ENCODE data around the gene SPNS3.

Gene SPNS3

DNA sequence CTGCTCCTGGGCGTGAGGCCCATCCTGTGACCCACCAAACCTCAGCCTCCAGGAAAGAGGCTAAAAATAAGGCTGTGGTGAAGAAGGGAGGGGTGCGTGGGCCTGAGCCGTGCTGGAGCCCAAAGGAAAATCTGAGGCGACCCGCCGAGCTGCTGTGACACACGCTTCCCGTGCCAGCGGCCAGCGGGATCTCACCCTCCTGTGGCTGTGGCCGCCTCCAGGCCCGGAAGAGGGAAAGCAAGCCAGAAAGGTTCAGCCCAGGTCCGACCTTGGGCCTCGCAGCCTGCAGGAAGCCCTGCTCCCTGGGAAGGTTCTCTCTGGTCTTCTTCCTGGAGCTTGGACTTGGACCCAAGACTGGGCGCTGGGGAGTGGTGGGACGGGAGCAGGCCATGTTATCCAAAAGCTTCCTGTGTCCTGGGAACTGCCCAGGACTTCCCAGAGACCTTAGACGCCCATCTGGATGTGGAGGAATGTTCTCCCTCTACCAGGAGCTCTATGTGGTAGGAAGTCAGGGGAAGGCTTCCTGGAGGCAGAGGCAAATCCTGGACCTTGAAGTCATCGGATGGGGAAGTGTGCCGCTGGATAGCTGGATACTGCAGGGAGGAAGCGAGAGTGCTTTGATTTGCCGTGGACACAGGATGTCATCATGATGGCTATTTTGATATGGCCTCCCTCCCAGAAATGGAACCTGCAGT lies 76.3 kb downstream of the SPNS3 start:
- DNase-seq (ENCODE audit: low spot score): no peak
- TF ChIP-seq, protein P1, sequence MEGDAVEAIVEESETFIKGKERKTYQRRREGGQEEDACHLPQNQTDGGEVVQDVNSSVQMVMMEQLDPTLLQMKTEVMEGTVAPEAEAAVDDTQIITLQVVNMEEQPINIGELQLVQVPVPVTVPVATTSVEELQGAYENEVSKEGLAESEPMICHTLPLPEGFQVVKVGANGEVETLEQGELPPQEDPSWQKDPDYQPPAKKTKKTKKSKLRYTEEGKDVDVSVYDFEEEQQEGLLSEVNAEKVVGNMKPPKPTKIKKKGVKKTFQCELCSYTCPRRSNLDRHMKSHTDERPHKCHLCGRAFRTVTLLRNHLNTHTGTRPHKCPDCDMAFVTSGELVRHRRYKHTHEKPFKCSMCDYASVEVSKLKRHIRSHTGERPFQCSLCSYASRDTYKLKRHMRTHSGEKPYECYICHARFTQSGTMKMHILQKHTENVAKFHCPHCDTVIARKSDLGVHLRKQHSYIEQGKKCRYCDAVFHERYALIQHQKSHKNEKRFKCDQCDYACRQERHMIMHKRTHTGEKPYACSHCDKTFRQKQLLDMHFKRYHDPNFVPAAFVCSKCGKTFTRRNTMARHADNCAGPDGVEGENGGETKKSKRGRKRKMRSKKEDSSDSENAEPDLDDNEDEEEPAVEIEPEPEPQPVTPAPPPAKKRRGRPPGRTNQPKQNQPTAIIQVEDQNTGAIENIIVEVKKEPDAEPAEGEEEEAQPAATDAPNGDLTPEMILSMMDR (IDR thresholded peaks at IDR 0.05; ENCODE audit: borderline replicate concordance, control extremely low read depth, extremely low read depth, insufficient read depth, missing control alignments): no peak
- in situ Hi-C loops (cut with MboI; ENCODE audit: low sequenced_read_pairs, unreplicated experiment): no loop called here

DNA sequence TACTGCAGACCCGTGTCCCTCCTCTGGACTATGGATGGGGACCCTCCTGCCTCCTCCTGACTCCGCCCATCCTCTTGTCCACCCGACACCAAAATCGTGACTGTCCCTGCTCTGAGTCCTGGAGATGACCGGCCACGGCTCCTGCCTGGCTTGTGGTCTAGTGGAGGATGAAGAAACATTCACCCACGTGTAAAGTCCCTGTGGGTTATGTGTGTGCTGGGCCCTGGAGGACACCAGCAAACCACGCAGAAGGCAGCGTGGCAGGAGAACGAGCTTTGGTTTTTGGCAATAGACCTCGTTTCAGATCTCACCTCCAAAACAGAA lies 76.8 kb downstream of the SPNS3 start:
- TF ChIP-seq, protein P1 (IDR thresholded peaks at IDR 0.05; ENCODE audit: borderline replicate concordance, control extremely low read depth, extremely low read depth, insufficient read depth, missing control alignments): no peak
- in situ Hi-C loops (cut with MboI; ENCODE audit: low sequenced_read_pairs, unreplicated experiment): no loop called here
- no peak for DNase-seq (ENCODE audit: low spot score)

DNA sequence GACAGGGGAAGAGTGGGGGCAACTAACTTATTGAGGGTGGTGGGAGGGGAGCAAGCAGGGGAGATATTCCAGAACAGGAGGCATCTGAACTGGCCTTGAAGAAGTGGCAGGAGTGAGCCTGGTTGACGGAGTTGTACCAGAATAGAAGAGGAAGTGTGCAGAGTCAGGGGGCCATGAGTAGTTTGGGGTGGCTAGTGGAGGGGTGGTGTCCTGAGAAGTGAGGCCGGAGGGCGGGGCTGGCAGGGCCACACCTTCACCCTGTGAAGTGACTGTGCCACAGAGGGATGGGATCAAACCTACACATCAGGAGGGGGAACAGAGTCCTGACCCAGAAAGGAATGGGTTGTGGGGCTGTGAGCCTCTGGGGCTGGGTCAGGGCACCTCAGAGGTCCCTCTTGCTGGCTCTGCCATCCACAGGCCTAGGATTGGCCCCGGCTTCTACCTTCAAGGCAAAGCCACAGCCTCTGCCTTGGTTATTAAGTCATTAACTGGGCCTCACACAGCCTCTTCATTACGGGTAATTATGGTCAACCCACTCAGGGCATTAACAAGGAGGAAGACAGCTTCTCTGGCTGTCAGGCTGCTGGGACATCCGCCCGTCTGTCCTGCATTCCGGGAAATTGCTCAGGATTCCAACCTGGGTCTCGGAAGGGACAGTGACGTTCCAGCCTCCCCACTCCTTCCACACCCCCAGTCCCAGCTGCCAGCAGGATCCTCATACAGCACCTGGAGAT lies 77.6 kb downstream of the SPNS3 start:
- in situ Hi-C loops (cut with MboI; ENCODE audit: low sequenced_read_pairs, unreplicated experiment): no loop called here
- no peak for DNase-seq (ENCODE audit: low spot score)
- TF ChIP-seq, protein P1 (IDR thresholded peaks at IDR 0.05; ENCODE audit: borderline replicate concordance, control extremely low read depth, extremely low read depth, insufficient read depth, missing control alignments): no peak

DNA sequence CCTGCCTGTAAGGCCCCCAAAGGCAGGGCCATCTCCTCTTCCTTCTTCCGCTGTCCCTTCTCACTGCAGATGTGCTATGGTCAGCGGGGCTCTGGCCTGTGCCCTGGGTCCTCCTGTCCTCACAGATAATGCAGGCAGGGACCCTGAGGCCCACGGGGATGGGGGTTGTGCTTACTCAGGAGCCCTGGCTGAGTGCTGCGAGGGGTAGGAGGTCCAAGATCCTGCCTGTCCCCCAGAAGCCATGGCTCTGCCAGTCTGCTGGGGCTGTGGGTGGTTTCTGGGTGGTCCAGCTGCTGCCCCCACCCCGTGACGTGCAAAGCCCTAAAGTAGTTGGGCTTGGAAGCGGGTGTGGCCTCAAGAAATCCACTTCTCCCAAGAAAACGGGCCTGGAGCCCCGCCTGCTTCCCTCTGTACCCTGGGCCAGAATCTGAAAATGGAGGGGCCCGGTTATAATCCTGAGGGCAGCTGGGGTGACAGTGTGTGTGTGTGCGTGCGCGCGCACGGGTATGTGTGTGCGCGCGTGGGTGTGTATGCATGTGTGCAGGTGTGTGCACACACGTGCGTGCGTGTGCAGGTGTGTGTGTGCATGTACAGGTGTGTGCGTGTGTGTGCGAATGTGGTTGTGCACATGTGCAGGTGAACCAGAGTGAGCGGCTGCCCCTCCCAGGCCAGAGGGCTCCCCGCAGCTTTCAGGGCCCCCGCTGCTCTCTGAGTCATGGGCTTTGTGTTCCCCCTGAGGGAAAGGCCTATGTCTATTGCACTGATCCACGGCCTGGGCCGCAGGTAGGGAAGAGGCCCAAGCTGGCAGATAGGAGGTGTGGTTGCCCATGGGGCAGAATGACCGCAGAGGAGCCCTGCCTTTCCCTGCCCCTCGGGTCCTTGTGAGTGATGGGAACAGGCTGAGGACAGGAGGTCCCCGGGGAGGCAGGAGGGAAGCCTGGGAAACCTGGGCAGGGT lies 78.7 kb downstream of the SPNS3 start:
- DNase-seq (ENCODE audit: low spot score): no peak
- TF ChIP-seq, protein P1 (IDR thresholded peaks at IDR 0.05; ENCODE audit: borderline replicate concordance, control extremely low read depth, extremely low read depth, insufficient read depth, missing control alignments): no peak
- in situ Hi-C loops (cut with MboI; ENCODE audit: low sequenced_read_pairs, unreplicated experiment): no loop called here

DNA sequence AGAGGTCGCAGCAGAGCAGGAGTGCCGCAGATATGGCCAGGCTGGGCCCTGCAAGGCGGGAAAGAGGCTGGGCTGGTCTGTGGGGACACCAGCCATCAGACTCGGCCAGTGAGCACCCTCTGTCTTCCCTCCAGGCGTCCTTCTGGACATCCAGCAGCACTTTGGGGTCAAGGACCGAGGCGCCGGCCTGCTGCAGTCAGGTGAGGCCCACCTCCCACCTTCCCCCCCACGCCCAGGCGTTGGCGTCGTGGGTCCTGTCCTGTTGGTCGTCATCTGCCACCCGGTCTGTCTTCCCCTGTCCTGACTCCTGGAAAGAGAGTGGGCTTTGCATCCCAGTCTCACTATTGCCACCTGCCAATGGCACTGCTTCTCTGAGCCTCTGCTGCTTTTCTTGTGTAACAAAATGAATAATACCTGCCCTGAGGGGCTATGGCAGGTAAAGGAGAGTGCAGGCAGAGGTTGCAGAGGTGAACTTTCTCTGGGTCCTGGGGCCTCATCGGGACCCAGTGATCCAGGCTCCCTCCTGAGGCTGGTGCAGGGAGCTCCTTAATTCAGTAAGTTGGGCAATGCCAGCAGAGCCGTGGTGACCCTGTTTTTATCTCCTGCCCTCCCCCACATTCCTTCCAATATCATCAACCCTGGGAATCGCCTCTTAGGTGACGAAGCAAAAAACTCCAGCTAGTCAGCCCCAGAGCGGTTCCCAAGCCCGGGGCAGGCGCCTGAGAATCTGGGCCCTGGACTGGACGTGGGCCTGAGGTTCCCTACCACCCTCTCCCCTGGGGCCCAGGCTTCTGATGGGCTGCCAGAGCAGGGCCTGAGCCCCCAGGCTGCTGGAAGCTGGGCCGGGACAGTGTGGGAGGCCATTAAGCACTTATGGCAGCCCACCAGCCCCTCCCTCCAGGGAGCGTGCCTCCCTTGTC lies 79.6 kb downstream of the SPNS3 start:
- no peak for DNase-seq (ENCODE audit: low spot score)
- TF ChIP-seq, protein P1 (IDR thresholded peaks at IDR 0.05; ENCODE audit: borderline replicate concordance, control extremely low read depth, extremely low read depth, insufficient read depth, missing control alignments): no peak
- in situ Hi-C loops (cut with MboI; ENCODE audit: low sequenced_read_pairs, unreplicated experiment): no loop called here

Measured in GM13976 (cell line).